Measurements from ENCODE around the gene TRIM10.

GRCh38 chr6:30127238-30128093 lies 33.5 kb downstream of the TRIM10 start:
- TF ChIP-seq CTCF (conservative IDR thresholded peaks at IDR 0.05; ENCODE audit: low read length): no peak
- no peak for TF ChIP-seq EZH2phosphoT487 (IDR thresholded peaks at IDR 0.05; ENCODE audit: borderline replicate concordance)
